ENCODE measurements around the gene HES2.

DNA sequence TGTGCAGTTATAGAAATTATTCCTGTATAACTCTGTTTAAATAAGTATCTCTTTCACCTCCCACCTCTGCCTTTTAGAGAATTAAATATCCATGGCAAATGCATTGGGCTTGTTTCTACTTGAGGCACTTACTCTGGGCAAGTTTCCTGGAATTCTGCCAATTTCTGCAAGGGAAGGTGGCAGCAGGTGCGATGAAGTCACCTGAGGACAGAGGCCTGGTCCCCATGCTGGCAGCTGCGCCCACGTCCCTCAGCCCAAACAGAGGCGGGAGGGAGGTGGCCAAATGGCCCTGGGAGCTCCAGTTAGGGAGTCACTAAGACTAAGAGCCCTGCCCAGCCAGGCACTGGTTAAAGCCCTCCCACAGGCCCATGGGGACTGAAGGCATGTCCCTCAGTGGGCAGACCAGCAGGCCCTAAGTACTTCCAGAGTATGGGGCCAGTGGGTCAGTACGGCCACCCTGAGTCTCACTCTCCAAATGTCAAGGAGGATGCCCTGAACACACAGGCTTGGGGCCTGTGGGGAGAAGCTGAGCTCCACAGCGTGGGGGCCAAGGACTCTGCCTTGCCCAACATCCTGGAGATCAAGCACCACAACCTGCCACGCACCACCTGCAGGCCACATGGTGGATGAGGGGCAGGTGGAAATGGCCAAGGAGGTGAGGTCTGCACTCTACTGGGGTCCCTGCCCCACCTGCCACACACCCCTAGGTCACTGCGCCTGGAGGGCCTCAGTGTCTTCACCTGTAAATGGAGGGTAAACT, 45.6 kb downstream of the HES2 start:
- TF ChIP-seq, protein P1, sequence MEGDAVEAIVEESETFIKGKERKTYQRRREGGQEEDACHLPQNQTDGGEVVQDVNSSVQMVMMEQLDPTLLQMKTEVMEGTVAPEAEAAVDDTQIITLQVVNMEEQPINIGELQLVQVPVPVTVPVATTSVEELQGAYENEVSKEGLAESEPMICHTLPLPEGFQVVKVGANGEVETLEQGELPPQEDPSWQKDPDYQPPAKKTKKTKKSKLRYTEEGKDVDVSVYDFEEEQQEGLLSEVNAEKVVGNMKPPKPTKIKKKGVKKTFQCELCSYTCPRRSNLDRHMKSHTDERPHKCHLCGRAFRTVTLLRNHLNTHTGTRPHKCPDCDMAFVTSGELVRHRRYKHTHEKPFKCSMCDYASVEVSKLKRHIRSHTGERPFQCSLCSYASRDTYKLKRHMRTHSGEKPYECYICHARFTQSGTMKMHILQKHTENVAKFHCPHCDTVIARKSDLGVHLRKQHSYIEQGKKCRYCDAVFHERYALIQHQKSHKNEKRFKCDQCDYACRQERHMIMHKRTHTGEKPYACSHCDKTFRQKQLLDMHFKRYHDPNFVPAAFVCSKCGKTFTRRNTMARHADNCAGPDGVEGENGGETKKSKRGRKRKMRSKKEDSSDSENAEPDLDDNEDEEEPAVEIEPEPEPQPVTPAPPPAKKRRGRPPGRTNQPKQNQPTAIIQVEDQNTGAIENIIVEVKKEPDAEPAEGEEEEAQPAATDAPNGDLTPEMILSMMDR (IDR thresholded peaks at IDR 0.05), result no peak
- TF ChIP-seq POLR2A (IDR thresholded peaks at IDR 0.05), result no peak

Data from breast epithelium (tissue), 3 donors.